ENCODE data around the gene LPIN2. TPM values are rescaled to one million over a fixed set of nuclear protein-coding genes. Genes with fewer than 3 reads are reported as not detected.

LPIN2 gene
- total and polyA plus RNA-seq, 8 donors: 5.1 to 23.0 (median 11.9) TPM

DNA sequence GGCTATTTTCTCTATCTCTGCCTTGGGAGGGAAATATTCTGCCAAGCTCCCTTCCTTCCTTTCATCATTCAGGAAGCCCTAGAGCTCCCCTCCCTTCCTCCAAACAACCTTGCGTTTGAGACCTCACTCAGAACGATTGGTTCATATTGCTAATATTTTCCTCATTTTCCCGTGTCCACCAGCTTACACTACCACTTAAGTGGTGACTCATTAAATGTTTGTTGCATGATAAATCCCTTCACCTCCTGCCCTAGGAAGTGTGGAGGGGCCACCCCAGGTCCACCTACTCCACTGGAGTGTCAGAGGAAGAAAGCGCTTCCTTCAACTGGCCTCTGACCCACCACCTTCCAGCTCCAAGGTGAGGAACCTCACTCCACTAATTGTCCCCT, 2.3 kb upstream of the LPIN2 start:
- Histone ChIP-seq H3K27me3 (no peaks in the 10 kb centered on the region), H3K27ac (peak overlapping the region in 3 of 4 donors; percentile 10 to 74 (median 74)), H3K36me3 (no peaks in the 10 kb centered on the region), H3K4me1 (peaks cover 0 to 4% (median 0%) of the 10 kb centered on the region in 3 donors), H3K4me3 (no peak overlapping the region), H3K9me3 (no peaks in the 10 kb centered on the region)
- ATAC-seq (no peak), DNase-seq (no peak), FAIRE-seq (no peak)
- intact Hi-C loops (cut with DNase I): no loop called here
- 38 to 39% methylated on average over 4 of the region's 4 CpGs for WGBS, 2 donors
- TF ChIP-seq, protein P1, sequence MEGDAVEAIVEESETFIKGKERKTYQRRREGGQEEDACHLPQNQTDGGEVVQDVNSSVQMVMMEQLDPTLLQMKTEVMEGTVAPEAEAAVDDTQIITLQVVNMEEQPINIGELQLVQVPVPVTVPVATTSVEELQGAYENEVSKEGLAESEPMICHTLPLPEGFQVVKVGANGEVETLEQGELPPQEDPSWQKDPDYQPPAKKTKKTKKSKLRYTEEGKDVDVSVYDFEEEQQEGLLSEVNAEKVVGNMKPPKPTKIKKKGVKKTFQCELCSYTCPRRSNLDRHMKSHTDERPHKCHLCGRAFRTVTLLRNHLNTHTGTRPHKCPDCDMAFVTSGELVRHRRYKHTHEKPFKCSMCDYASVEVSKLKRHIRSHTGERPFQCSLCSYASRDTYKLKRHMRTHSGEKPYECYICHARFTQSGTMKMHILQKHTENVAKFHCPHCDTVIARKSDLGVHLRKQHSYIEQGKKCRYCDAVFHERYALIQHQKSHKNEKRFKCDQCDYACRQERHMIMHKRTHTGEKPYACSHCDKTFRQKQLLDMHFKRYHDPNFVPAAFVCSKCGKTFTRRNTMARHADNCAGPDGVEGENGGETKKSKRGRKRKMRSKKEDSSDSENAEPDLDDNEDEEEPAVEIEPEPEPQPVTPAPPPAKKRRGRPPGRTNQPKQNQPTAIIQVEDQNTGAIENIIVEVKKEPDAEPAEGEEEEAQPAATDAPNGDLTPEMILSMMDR (IDR thresholded peaks at IDR 0.05): no peak

DNA sequence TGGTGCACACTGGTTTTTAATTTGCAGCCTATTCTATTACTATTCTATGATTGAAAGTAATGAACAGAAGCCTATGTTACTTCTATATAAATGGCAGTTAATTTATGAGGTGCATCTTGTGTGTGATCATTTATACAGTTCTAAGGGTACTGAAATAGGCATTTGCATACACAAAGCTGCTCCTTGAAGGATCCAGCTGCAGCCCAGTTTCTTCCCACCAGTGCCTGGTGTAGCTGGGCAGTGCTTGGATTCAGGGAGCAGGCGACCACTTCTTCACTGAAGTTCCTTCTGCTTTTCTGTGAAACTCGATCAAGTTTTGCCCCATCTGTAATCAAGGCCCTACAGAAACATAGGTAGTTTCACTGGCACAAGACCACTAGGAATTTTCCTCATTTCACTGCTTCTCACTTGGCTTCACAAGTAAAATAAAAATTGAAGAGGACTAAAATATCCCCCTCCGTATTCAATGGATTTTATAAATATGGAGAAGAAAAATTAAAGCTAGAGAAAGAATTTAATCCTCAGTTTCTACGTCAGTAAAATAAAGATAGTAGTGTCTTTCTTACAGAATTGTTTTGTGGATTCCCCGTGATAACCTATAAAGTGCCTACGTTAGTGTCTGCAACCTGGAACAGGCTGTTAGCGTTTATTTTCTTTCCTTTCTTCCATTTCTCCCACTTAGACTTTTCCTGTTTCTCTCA, 1.7 kb upstream of the LPIN2 start:
- Histone ChIP-seq H3K27me3 (no peaks in the 10 kb centered on the region), H3K27ac (peak overlapping the region in 3 of 4 donors; percentile 10 to 74 (median 74)), H3K4me1 (peaks cover 0 to 4% (median 0%) of the 10 kb centered on the region in 3 donors), H3K9me3 (no peaks in the 10 kb centered on the region), H3K36me3 (no peaks in the 10 kb centered on the region), H3K4me3 (no peak overlapping the region)
- ATAC-seq (no peak), DNase-seq (no peak), FAIRE-seq (no peak)
- 51 to 64% methylated on average over 7 of the region's 7 CpGs for WGBS, 2 donors
- TF ChIP-seq, protein P1 (IDR thresholded peaks at IDR 0.05): no peak
- intact Hi-C loops (cut with DNase I): no loop called here

DNA sequence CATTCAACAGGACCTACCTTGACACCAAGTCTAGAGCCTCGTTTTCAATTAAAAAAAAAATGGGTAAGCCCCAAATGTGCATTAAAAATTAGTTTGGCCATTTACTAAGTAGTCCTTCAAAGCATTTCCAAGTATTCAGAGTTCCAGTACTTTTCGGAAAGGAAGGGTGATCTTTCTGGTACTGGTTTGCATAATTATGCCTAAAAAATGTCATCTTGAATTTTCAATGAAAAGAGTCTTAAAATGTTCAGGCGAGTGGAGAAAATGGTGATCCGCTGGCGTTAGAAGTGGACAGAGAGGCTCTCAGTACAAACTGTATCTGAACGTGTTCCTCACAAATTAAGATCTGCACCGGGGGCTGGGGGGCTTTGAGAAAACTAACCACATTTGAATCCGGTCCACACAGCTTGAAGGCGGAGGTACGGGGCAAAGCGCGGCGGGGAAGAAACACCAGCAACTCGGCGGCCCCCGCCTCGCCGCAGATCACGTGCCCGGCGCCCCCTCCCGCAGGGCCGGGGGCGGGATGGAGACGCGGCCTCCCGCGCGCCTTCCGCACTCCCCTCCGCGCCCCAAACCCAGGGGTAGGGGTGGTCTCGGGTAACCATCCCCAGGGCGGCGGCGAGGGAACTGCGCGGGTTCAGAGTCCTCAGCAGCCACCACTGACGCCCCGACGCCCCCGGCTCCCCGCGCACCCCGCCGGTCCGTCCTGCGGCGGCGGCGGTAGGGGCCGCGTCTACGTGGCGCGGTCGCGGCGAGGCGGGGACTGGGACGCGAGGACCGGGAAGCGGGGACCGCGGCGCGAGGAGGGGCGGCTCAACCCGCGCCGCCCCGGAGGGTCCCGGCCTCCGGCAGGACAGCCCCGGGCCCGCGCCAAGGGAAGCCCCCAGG, 564 bp downstream of the LPIN2 start:
- H3K4me1 ChIP-seq: peaks cover 0 to 4% (median 0%) of the 10 kb centered on the region in 3 donors
- FAIRE-seq (no peak), ATAC-seq (peak; percentile 30 to 64 (median 42)), DNase-seq (peak in 3 of 6 donors; percentile 37 to 79 (median 61))
- no peaks in the 10 kb centered on the region for H3K36me3 ChIP-seq
- TF ChIP-seq, protein P1 (IDR thresholded peaks at IDR 0.05): no peak
- peak overlapping the region; percentile 69 to 97 (median 92) for H3K27ac ChIP-seq
- H3K9me3 ChIP-seq: no peaks in the 10 kb centered on the region
- intact Hi-C loops (cut with DNase I): no loop called here
- H3K4me3 ChIP-seq: peak overlapping the region; percentile 67 to 94 (median 88)
- WGBS, 2 donors: 1% methylated on average over 43 to 78 of the region's 78 CpGs
- H3K27me3 ChIP-seq: no peaks in the 10 kb centered on the region

DNA sequence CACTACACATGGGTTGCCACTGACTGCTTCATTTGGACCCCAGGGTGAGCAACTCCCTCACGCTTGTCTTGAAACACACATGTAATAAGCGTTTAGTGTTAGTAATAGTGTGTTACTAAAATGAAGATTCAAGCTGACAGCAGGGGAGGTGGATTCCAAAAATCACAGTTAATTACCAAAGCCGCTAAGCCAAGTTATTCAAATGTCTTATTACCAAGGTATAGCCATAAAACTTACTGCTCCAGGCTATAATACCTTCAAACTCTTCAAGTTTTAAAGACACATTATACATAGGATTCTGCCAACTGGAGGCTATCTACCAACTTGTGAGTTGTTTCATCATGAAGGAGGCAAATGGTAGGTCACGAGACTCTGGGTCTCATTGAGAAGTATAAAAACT, 2.9 kb downstream of the LPIN2 start:
- Histone ChIP-seq H3K4me3 (no peak overlapping the region), H3K27me3 (no peaks in the 10 kb centered on the region), H3K4me1 (peaks cover 0 to 4% (median 0%) of the 10 kb centered on the region in 3 donors), H3K27ac (no peak overlapping the region), H3K36me3 (no peaks in the 10 kb centered on the region), H3K9me3 (no peaks in the 10 kb centered on the region)
- FAIRE-seq: no peak
- TF ChIP-seq, protein P1 (IDR thresholded peaks at IDR 0.05): no peak
- WGBS, 2 donors: 91 to 98% methylated on average over 4 of the region's 4 CpGs
- ATAC-seq: no peak
- no peak for DNase-seq
- intact Hi-C loops (cut with DNase I): no loop called here
